OCI-LY7 (cell line): ENCODE data around the gene CCDC33.

Experiments
- EZH2phosphoT487 ChIP-seq: fragments of 200-600 bp; sonication (generic); IDR thresholded peaks from 2 replicates; pipeline ENCODE4 v1.6.1; 2018; ENCODE audit warnings: low read depth, borderline replicate concordance, mild to moderate bottlenecking, mixed run types, antibody characterized with exemption, low read length, moderate library complexity, mixed read lengths
- TF ChIP-seq, protein P1 (sequence below): fragments of 200-600 bp; sonication (generic); conservative IDR thresholded peaks from 2 replicates; pipeline ENCODE4 v1.5.1; 2014; ENCODE audit warnings: mild to moderate bottlenecking, antibody characterized with exemption, low read length, moderate library complexity, mixed read lengths

DNA sequence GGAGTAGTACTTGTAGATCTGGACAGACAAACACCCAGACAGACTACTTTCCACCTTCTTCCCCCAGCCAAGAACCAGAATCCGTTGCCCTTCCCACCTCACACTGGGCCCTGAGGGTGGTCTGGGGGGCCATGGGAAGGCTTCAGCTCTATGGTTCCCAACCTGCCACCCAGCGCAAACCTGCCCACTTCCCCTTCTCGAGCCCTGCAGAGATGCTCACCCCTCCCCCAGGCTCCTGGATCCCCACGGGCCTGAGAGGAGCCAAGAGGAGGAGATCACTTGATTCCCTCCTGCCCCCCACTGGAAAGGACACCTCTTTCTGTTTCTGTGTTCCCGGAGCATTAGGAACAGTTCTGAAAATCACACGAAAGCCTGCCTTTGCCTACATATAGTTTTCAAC is 42.2 kb upstream of the CCDC33 start:
- TF ChIP-seq, protein P1, sequence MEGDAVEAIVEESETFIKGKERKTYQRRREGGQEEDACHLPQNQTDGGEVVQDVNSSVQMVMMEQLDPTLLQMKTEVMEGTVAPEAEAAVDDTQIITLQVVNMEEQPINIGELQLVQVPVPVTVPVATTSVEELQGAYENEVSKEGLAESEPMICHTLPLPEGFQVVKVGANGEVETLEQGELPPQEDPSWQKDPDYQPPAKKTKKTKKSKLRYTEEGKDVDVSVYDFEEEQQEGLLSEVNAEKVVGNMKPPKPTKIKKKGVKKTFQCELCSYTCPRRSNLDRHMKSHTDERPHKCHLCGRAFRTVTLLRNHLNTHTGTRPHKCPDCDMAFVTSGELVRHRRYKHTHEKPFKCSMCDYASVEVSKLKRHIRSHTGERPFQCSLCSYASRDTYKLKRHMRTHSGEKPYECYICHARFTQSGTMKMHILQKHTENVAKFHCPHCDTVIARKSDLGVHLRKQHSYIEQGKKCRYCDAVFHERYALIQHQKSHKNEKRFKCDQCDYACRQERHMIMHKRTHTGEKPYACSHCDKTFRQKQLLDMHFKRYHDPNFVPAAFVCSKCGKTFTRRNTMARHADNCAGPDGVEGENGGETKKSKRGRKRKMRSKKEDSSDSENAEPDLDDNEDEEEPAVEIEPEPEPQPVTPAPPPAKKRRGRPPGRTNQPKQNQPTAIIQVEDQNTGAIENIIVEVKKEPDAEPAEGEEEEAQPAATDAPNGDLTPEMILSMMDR = no peak
- TF ChIP-seq EZH2phosphoT487 = no peak
